ENCODE measurements around the gene SLC35G3.

- TF ChIP-seq CEBPB (IDR thresholded peaks at IDR 0.05; ENCODE audit: borderline replicate concordance in 1 of 2, low read depth in 2 of 2, low read length in 2 of 2): no peak
- TF ChIP-seq BHLHE40 (IDR thresholded peaks at IDR 0.05; ENCODE audit: borderline replicate concordance in 1 of 2, low read depth in 2 of 2, low read length in 1 of 2): no peak
These were observed 30.3 kb downstream of the SLC35G3 start for GRCh38 chr17:35163886-35164285.

Measured in GM12878 (cell line).